ENCODE results near the gene DACT3.

GRCh38 chr19:46603195-46603637 is 57.8 kb downstream of the DACT3 start:
- TF ChIP-seq CTCF (IDR thresholded peaks at IDR 0.05), result no peak
- TF ChIP-seq POLR2A (IDR thresholded peaks at IDR 0.05), result peak in 1 of 3 donors; percentile 8
